Urothelium cell line (cell line): ENCODE results near the gene TSSC4.

Source experiments
- DNase-seq: peaks from one replicate; pipeline ENCODE4 v3.0.0; 2011; ENCODE audit warnings: low spot score, mixed read lengths
- FAIRE-seq: peaks from 2 replicates; lab custom pipeline; 2011; peaks lifted over from hg19 to GRCh38; lab: Jason Lieb, UNC

Gene TSSC4

GRCh38 chr11:2445746-2446551 is 45.4 kb downstream of the TSSC4 start:
- FAIRE-seq (no peak), DNase-seq (no peak)

- no peak for FAIRE-seq
- DNase-seq = no peak
These were observed 46.2 kb downstream of the TSSC4 start for GRCh38 chr11:2446590-2447252.

- no peak for DNase-seq
- FAIRE-seq = no peak
These were observed 46.9 kb downstream of the TSSC4 start for GRCh38 chr11:2447253-2447950.

GRCh38 chr11:2447951-2448650 is 47.6 kb downstream of the TSSC4 start:
- no peak for DNase-seq
- FAIRE-seq = no peak

GRCh38 chr11:2448661-2449547 is 48.4 kb downstream of the TSSC4 start:
- no peak for FAIRE-seq
- no peak for DNase-seq

- no peak for DNase-seq
- FAIRE-seq = no peak
These were observed 49.2 kb downstream of the TSSC4 start for GRCh38 chr11:2449548-2450320.

- DNase-seq (no peak), FAIRE-seq (no peak)
These were observed 49.9 kb downstream of the TSSC4 start for GRCh38 chr11:2450321-2451041.

- no peak for FAIRE-seq
- DNase-seq = no peak
These were observed 50.8 kb downstream of the TSSC4 start for GRCh38 chr11:2451336-2451735.

- DNase-seq = no peak
- FAIRE-seq = no peak
These were observed 51.4 kb downstream of the TSSC4 start for GRCh38 chr11:2451916-2452315.

GRCh38 chr11:2452321-2453012 is 51.9 kb downstream of the TSSC4 start:
- DNase-seq = no peak
- no peak for FAIRE-seq

- DNase-seq = no peak
- no peak for FAIRE-seq
These were observed 52.9 kb downstream of the TSSC4 start for GRCh38 chr11:2453436-2453835.
